IMR-90 (cell line): Measurements from ENCODE around the gene TRPM4. TPM values are rescaled to one million over a fixed set of nuclear protein-coding genes. Genes with fewer than 3 reads are reported as not detected.

Experiments used
- ATAC-seq: fragments of 200-7000 bp; cut with Tn5 transposase; 2 replicates; pipeline ENCODE4 v1.9.1; 2020; ENCODE audit warnings: low read depth, mild to moderate bottlenecking, moderate library complexity
- BruUV-seq: library from RNA; stranded (reverse); fragments of 400-500 nt; replicated peaks from 2 replicates; lab custom pipeline; 2021; lab: Mats Ljungman, UMichigan
- CTCF ChIA-PET: fragments of 300-600 bp; formaldehyde crosslinking; extraction: SDS; loops from one replicate; lab custom pipeline; 2021; ENCODE audit warnings: antibody characterized with exemption; lab: Yijun Ruan, JAX
- POLR2A ChIA-PET: fragments of 300-600 bp; sonication (Branson Sonifier 250); formaldehyde crosslinking; loops from one replicate; lab custom pipeline; 2022; ENCODE audit warnings: antibody characterized with exemption; ENCODE audit not compliant: unreplicated experiment; lab: Charles Lee
- DNase-seq: peaks from one replicate; pipeline ENCODE4 v3.0.0; 2013
- H2AFZ ChIP-seq: replicated peaks from 2 replicates; pipeline ENCODE3; 2013; ENCODE audit warnings: low read length, mild to moderate bottlenecking; ENCODE audit not compliant: poor library complexity
- H2AK5ac ChIP-seq: 2 replicates; pipeline ENCODE4 v1.6.1; 2013; ENCODE audit warnings: low read depth, low read length, inconsistent platforms
- H2AK9ac ChIP-seq: replicated peaks from 2 replicates; pipeline ENCODE3; 2013; ENCODE audit warnings: mild to moderate bottlenecking, low read depth, low read length, moderate library complexity; ENCODE audit not compliant: poor library complexity
- H2BK120ac ChIP-seq: 2 replicates; pipeline ENCODE4 v1.6.1; 2013; ENCODE audit warnings: low read depth, low read length, inconsistent platforms
- H2BK15ac ChIP-seq: 3 replicates; pipeline ENCODE4 v1.6.1; 2013; ENCODE audit warnings: low read depth, low read length, inconsistent platforms
- H2BK20ac ChIP-seq: 2 replicates; pipeline ENCODE4 v1.6.1; 2013; ENCODE audit warnings: low read depth, mild to moderate bottlenecking, inconsistent platforms, low read length, moderate library complexity
- H2BK5ac ChIP-seq: 2 replicates; pipeline ENCODE4 v1.6.1; 2013; ENCODE audit warnings: mild to moderate bottlenecking, low read depth, low read length, inconsistent platforms; ENCODE audit not compliant: poor library complexity, severe bottlenecking
- H3K14ac ChIP-seq: replicated peaks from 2 replicates; pipeline ENCODE4 v1.6.1; 2013; ENCODE audit warnings: low read depth, low read length, inconsistent platforms
- H3K18ac ChIP-seq: 2 replicates; pipeline ENCODE4 v1.6.1; 2013; ENCODE audit warnings: low read depth, low read length, control low read depth
- H3K23ac ChIP-seq: 2 replicates; pipeline ENCODE4 v1.6.1; 2013; ENCODE audit warnings: low read depth, low read length, inconsistent platforms
- H3K27ac ChIP-seq: 2 replicates; pipeline ENCODE4 v1.5.1; 2013; ENCODE audit warnings: mild to moderate bottlenecking, control low read depth, low read length; ENCODE audit not compliant: insufficient read depth
- H3K27me3 ChIP-seq: 2 replicates; pipeline ENCODE4 v1.6.1; 2013; ENCODE audit warnings: low read length; ENCODE audit not compliant: control insufficient read depth, insufficient read depth
- H3K36me3 ChIP-seq: 2 replicates; pipeline ENCODE4 v1.6.1; 2013; ENCODE audit warnings: low read length, mixed read lengths; ENCODE audit not compliant: control insufficient read depth, insufficient read depth
- H3K4ac ChIP-seq: 2 replicates; pipeline ENCODE4 v1.6.1; 2013; ENCODE audit warnings: low read depth, low read length, inconsistent platforms
- H3K4me1 ChIP-seq: 2 replicates; pipeline ENCODE4 v1.6.1; 2013; ENCODE audit warnings: low read length, mixed read lengths; ENCODE audit not compliant: control insufficient read depth, insufficient read depth
- H3K4me2 ChIP-seq: 2 replicates; pipeline ENCODE4 v1.6.1; 2013; ENCODE audit warnings: low read depth, mild to moderate bottlenecking, control low read depth, low read length, moderate library complexity
- H3K4me3 ChIP-seq: 2 replicates; pipeline ENCODE4 v1.5.1; 2013; ENCODE audit warnings: low read depth, mild to moderate bottlenecking, control low read depth, low read length, moderate library complexity; ENCODE audit not compliant: insufficient read depth
- H3K56ac ChIP-seq: 2 replicates; pipeline ENCODE4 v1.6.1; 2013; ENCODE audit warnings: low read length, inconsistent platforms; ENCODE audit not compliant: insufficient read depth; ENCODE audit errors: extremely low read depth
- H3K79me1 ChIP-seq, 2 experiments: 2 replicates each; pipeline ENCODE4 v1.6.1; 2013; ENCODE audit warnings: low read length in 2 of 2, inconsistent platforms in 1 of 2, low read depth in 1 of 2
- H3K9ac ChIP-seq: 2 replicates; pipeline ENCODE4 v1.6.1; 2013; ENCODE audit warnings: low read depth, low read length, control low read depth
- H3K9me1 ChIP-seq: 2 replicates; pipeline ENCODE4 v1.6.1; 2013; ENCODE audit warnings: low read length, inconsistent platforms; ENCODE audit not compliant: insufficient read depth
- H3K9me3 ChIP-seq: 2 replicates; pipeline ENCODE4 v1.6.1; 2013; ENCODE audit warnings: low read length; ENCODE audit not compliant: control insufficient read depth, insufficient read depth
- H4K20me1 ChIP-seq: 2 replicates; pipeline ENCODE4 v1.6.1; 2013; ENCODE audit warnings: low read length, inconsistent platforms; ENCODE audit not compliant: insufficient read depth
- H4K5ac ChIP-seq: 2 replicates; pipeline ENCODE4 v1.6.1; 2013; ENCODE audit warnings: mild to moderate bottlenecking, low read depth, low read length, control low read depth
- H4K8ac ChIP-seq, 2 experiments: 2 replicates each; pipeline ENCODE4 v1.6.1; 2013; ENCODE audit warnings: low read depth in 2 of 2, low read length in 2 of 2, control low read depth in 1 of 2, inconsistent platforms in 1 of 2
- H4K91ac ChIP-seq: 2 replicates; pipeline ENCODE4 v1.6.1; 2013; ENCODE audit warnings: low read depth, low read length, inconsistent platforms; ENCODE audit not compliant: insufficient read depth
- WGBS, 2 experiments: methylation state at CpG; one replicate each; pipeline versions ENCODE4 v1.1.5 to v1.1.7; 2013; ENCODE audit warnings: missing lambda C conversion rate in 2 of 2; ENCODE audit not compliant: insufficient read length in 1 of 2; ENCODE audit errors: extremely low coverage in 2 of 2; 5-methylcytosine and 5-hydroxymethylcytosine counted together
- dilution Hi-C: fragments of 300-500 bp; cut with HindIII; formaldehyde crosslinking; loops from one replicate; pipeline ENCODE4 v1.14.3; 2018; ENCODE audit warnings: low sequenced_read_pairs; ENCODE audit not compliant: unreplicated experiment
- in situ Hi-C: fragments of 300-500 bp; cut with MboI; formaldehyde crosslinking; loops from 3 replicates; pipeline ENCODE4 v1.14.3; 2019; ENCODE audit warnings: low sequenced_read_pairs, inconsistent platforms, mixed read lengths
- intact Hi-C: fragments of 100-400 bp; cut with micrococcal nuclease; formaldehyde crosslinking; loops from 2 replicates; pipeline ENCODE4 v1.10.0; 2022
- polyA plus RNA-seq, 3 experiments: library from polyadenylated mRNA; depleted of rRNA; stranded (reverse); fragments of >200 nt; gene quantifications; 2 replicates each; pipeline ENCODE4 v1.2.3, GENCODE V29; 2012; ENCODE audit warnings: low replicate concordance in 1 of 3
- total RNA-seq: library from RNA; depleted of rRNA; stranded (reverse); fragments of >200 nt; gene quantifications from 2 replicates; pipeline ENCODE4 v1.2.3, GENCODE V29; 2012
- TF ChIP-seq, protein P1 (sequence below): fragments of 150-350 bp; IDR thresholded peaks from 2 replicates; pipeline ENCODE4 v1.6.1; 2017; ENCODE audit warnings: mild to moderate bottlenecking, antibody characterized with exemption, low read length, low read depth

TRPM4 gene
- total and polyA plus RNA-seq, 2 of the 4 experiments (the other 2 are of a cell fraction) = 2.2 to 19.7 TPM

- H2BK15ac ChIP-seq = no peak overlapping the region
- no peak overlapping the region for H3K4me3 ChIP-seq
- H3K18ac ChIP-seq = no peak overlapping the region
- H3K27ac ChIP-seq = no peak overlapping the region
- no peak overlapping the region for H4K5ac ChIP-seq
- H3K27me3 ChIP-seq = peaks cover 9% of the 10 kb centered on the region
- H4K91ac ChIP-seq = no peak overlapping the region
- H2BK5ac ChIP-seq = no peak overlapping the region
- DNase-seq (no peak), ATAC-seq (no peak)
- no peak overlapping the region for H2AK5ac ChIP-seq
- ChIA-PET CTCF (no interaction called here), POLR2A (no interaction called here)
- H3K4me1 ChIP-seq = no peaks in the 10 kb centered on the region
- H3K9me3 ChIP-seq = no peaks in the 10 kb centered on the region
- H3K36me3 ChIP-seq = no peaks in the 10 kb centered on the region
- no CpG with 5 or more reads among the region's 3 CpGs for WGBS, 2 experiments
- no peak overlapping the region for H3K4ac ChIP-seq
- intact Hi-C loops (loop anchor here (5.0 to 10.0 kb wide), 2 partner anchors 318 to 445 kb away; no protein-coding TSS in a partner anchor), in situ Hi-C loops (no loop called here), dilution Hi-C loops (no loop called here)
- H2AFZ ChIP-seq = no peak overlapping the region
- BruUV-seq = no TSS peak
- no peak overlapping the region for H2BK20ac ChIP-seq
- H2AK9ac ChIP-seq = no peak overlapping the region
- no peaks in the 10 kb centered on the region; the same call in 1 of the 2 replicates for H4K20me1 ChIP-seq
- H3K9ac ChIP-seq = no peak overlapping the region
- no peak overlapping the region for H3K4me2 ChIP-seq
- no peak overlapping the region for H3K23ac ChIP-seq
- H3K14ac ChIP-seq = no peak overlapping the region
- H4K8ac ChIP-seq = no peak overlapping the region
- H3K79me1 ChIP-seq = no peaks in the 10 kb centered on the region
- H3K9me1 ChIP-seq = no peaks in the 10 kb centered on the region
- H2BK120ac ChIP-seq = no peak overlapping the region
- H3K56ac ChIP-seq = no peak overlapping the region
- TF ChIP-seq, protein P1, sequence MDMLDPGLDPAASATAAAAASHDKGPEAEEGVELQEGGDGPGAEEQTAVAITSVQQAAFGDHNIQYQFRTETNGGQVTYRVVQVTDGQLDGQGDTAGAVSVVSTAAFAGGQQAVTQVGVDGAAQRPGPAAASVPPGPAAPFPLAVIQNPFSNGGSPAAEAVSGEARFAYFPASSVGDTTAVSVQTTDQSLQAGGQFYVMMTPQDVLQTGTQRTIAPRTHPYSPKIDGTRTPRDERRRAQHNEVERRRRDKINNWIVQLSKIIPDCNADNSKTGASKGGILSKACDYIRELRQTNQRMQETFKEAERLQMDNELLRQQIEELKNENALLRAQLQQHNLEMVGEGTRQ = no peak
Measured at GRCh38 chr19:49229416-49229815, 71.8 kb downstream of the TRPM4 start.
